ENCODE data around the gene ELFN1. TPM values are rescaled to one million over a fixed set of nuclear protein-coding genes. Genes with fewer than 3 reads are reported as not detected.

The ELFN1 gene
- polyA plus RNA-seq, 4 donors: 0.80 to 2.0 TPM; not detected in 2

GRCh38 chr7:1747004-1747801 is 77.1 kb downstream of the ELFN1 start:
- FAIRE-seq: no peak
- Histone ChIP-seq H3K36me3 (ENCODE audit: control insufficient read depth in 3 of 3, insufficient read depth in 2 of 3, low read depth in 1 of 3, low read length in 3 of 3) (peaks cover 0 to 4% (median 0%) of the 10 kb centered on the region in 3 donors), H3K27me3 (ENCODE audit: control insufficient read depth in 3 of 3, insufficient read depth in 3 of 3, low read length in 3 of 3) (no peaks in the 10 kb centered on the region), H3K4me1 (ENCODE audit: control insufficient read depth in 3 of 3, insufficient read depth in 2 of 3, low read depth in 1 of 3, low read length in 2 of 3) (peaks cover 0 to 4% (median 0%) of the 10 kb centered on the region in 3 donors), H3K4me3 (ENCODE audit: low read depth in 1 of 3, low read length in 3 of 3) (no peak overlapping the region), H3K27ac (ENCODE audit: low read depth in 1 of 3, low read length in 2 of 3) (no peak overlapping the region), H3K9me3 (ENCODE audit: control insufficient read depth in 2 of 2, insufficient read depth in 1 of 2, low read depth in 1 of 2, low read length in 1 of 2) (no peaks in the 10 kb centered on the region)
- WGBS, 3 donors: 82 to 90% (median 85%) methylated on average over 37 to 38 of the region's 38 CpGs
- no peak for DNase-seq

DNA sequence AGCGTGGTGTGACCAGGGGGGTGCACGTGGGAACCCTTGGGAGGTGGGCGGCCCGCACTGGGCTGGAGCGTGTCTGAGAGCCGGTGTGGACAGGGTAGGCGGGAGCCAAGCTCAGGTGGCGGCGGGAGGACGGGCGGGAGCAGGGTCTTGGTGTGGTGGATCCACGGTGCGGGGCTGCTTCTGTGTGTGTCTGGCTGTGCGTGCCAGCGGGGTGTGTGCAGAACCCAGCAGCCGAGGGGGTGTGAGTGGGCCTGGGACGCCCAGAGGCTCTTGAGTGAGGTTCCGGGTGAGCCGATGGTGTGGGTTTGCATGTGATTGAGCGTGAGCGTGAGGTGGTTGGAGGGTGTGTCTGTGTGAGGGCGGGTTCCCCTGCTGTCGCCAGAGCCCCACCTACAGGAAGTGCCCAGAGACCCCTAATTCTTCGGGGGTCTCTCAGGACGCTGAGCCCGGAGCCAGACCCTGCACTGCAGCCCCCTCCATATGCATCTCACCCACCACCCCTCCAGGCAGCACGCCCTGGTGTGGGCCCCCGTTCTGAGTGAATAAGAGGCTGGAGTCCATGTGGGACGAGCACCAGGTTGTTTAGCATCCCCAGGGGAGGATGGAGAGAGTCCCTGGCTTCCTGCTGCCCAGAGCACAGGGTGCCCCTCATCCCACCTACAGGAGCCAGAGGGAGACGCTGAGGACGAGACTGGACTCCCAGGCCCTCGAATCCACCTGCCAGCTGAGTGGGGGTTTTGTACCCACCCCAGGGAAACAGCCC is 78.2 kb downstream of the ELFN1 start:
- WGBS, 3 donors: 45 to 60% (median 45%) methylated on average over 31 to 32 of the region's 32 CpGs

DNA sequence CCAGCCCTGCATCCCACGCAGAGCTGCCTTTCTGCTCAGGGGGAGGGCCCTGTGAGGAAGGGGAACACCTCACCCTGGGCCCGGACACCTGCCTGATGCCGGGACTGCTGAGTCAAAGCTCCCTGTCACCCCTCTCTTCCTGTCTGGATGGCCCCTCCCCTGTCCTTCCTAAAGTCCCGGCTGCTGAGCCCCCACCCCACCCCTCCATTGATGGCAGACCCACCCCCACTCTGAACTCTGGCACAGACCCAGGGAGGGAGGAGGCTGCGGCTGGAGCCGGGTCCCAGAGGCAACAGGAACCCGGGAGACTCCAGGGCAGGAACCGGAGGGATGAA is 78.7 kb downstream of the ELFN1 start:
- no peak overlapping the region for H3K27ac ChIP-seq (ENCODE audit: low read depth in 1 of 3, low read length in 2 of 3)
- peaks cover 0 to 4% (median 0%) of the 10 kb centered on the region in 3 donors for H3K36me3 ChIP-seq (ENCODE audit: control insufficient read depth in 3 of 3, insufficient read depth in 2 of 3, low read depth in 1 of 3, low read length in 3 of 3)
- H3K27me3 ChIP-seq (ENCODE audit: control insufficient read depth in 3 of 3, insufficient read depth in 3 of 3, low read length in 3 of 3): peaks cover 0 to 6% (median 0%) of the 10 kb centered on the region in 3 donors
- H3K9me3 ChIP-seq (ENCODE audit: control insufficient read depth in 2 of 2, insufficient read depth in 1 of 2, low read depth in 1 of 2, low read length in 1 of 2): no peaks in the 10 kb centered on the region
- no peaks in the 10 kb centered on the region for H3K4me1 ChIP-seq (ENCODE audit: control insufficient read depth in 3 of 3, insufficient read depth in 2 of 3, low read depth in 1 of 3, low read length in 2 of 3)
- H3K4me3 ChIP-seq (ENCODE audit: low read depth in 1 of 3, low read length in 3 of 3): no peak overlapping the region
- FAIRE-seq (no peak), DNase-seq (no peak)
- 7 to 25% (median 18%) methylated on average over 7 to 8 of the region's 8 CpGs for WGBS, 3 donors

More for the DNA sequence above, 78.2 kb downstream of the ELFN1 start:
- no peak overlapping the region for H3K4me3 ChIP-seq (ENCODE audit: low read depth in 1 of 3, low read length in 3 of 3)
- FAIRE-seq: no peak
- H3K9me3 ChIP-seq (ENCODE audit: control insufficient read depth in 2 of 2, insufficient read depth in 1 of 2, low read depth in 1 of 2, low read length in 1 of 2): no peaks in the 10 kb centered on the region
- H3K36me3 ChIP-seq (ENCODE audit: control insufficient read depth in 3 of 3, insufficient read depth in 2 of 3, low read depth in 1 of 3, low read length in 3 of 3): peaks cover 0 to 4% (median 0%) of the 10 kb centered on the region in 3 donors
- peaks cover 0 to 6% (median 0%) of the 10 kb centered on the region in 3 donors for H3K27me3 ChIP-seq (ENCODE audit: control insufficient read depth in 3 of 3, insufficient read depth in 3 of 3, low read length in 3 of 3)
- no peak for DNase-seq
- no peak overlapping the region for H3K27ac ChIP-seq (ENCODE audit: low read depth in 1 of 3, low read length in 2 of 3)
- no peaks in the 10 kb centered on the region for H3K4me1 ChIP-seq (ENCODE audit: control insufficient read depth in 3 of 3, insufficient read depth in 2 of 3, low read depth in 1 of 3, low read length in 2 of 3)

DNA sequence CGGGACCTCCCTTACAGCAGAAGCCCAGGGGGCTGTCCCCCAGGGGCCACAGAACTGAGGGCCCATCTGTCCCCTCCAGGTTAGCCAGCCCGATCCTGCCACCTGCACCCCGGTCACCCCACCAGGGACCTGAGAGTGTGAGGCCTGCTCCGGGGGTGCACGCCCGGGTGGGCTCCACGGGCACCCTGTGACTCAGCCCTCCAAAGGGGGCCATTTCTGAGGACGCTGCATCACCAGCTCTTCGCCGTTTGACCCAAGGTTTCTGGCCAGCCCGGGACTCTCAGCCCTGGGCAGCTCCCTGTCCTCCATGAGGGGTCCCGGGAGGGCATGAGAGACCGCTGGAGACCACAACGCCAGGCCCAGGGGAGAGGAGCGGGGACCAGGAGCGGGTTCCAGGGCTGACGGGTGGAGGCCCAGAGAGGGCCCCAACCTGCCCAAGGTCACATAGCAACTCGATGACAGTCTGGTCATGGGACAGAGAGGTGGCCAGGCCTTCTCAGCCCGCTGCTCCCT is 79.3 kb downstream of the ELFN1 start:
- FAIRE-seq: no peak
- WGBS, 3 donors: 73 to 82% (median 78%) methylated on average over 17 to 19 of the region's 19 CpGs
- Histone ChIP-seq H3K27ac (ENCODE audit: low read depth in 1 of 3, low read length in 2 of 3) (no peak overlapping the region), H3K4me3 (ENCODE audit: low read depth in 1 of 3, low read length in 3 of 3) (no peak overlapping the region), H3K9me3 (ENCODE audit: control insufficient read depth in 2 of 2, insufficient read depth in 1 of 2, low read depth in 1 of 2, low read length in 1 of 2) (no peaks in the 10 kb centered on the region), H3K27me3 (ENCODE audit: control insufficient read depth in 3 of 3, insufficient read depth in 3 of 3, low read length in 3 of 3) (peaks cover 0 to 9% (median 0%) of the 10 kb centered on the region in 3 donors), H3K4me1 (ENCODE audit: control insufficient read depth in 3 of 3, insufficient read depth in 2 of 3, low read depth in 1 of 3, low read length in 2 of 3) (no peaks in the 10 kb centered on the region), H3K36me3 (ENCODE audit: control insufficient read depth in 3 of 3, insufficient read depth in 2 of 3, low read depth in 1 of 3, low read length in 3 of 3) (peaks cover 0 to 4% (median 0%) of the 10 kb centered on the region in 3 donors)
- no peak for DNase-seq

DNA sequence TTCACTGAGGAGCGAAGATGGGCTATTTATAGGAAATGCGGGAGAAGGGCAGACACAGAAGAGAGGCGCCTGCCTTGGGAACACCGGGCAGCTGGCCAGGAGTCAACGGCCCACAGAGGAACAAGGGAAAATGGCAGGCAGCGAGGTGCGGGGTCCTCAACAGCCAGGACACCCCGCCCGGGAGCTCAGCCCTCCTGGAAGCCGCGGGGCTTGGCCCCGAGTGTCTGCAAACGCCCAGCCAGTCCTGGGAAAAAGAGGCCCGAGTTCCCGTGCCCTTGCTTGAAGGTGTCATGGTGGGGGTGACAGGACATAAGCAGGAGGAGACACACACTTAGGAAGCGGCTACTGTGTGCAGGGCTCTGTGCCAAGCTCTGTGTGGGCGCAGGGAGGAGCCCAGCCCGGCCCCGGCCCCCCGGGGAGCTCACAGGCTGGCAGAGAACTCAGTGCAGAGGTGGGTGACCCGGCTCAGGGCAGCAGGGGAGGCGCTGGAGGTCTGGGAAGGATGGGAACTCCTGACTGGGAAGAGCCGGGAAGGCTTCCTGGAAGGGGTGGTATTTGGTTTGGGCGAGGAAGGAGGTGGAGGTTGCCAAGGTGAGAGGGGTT is 79.9 kb downstream of the ELFN1 start:
- DNase-seq (no peak), FAIRE-seq (no peak)
- no peaks in the 10 kb centered on the region for H3K9me3 ChIP-seq (ENCODE audit: control insufficient read depth in 2 of 2, insufficient read depth in 1 of 2, low read depth in 1 of 2, low read length in 1 of 2)
- no peak overlapping the region for H3K4me3 ChIP-seq (ENCODE audit: low read depth in 1 of 3, low read length in 3 of 3)
- no peak overlapping the region for H3K27ac ChIP-seq (ENCODE audit: low read depth in 1 of 3, low read length in 2 of 3)
- WGBS, 3 donors: 57 to 66% (median 59%) methylated on average over 24 of the region's 24 CpGs
- H3K36me3 ChIP-seq (ENCODE audit: control insufficient read depth in 3 of 3, insufficient read depth in 2 of 3, low read depth in 1 of 3, low read length in 3 of 3): no peaks in the 10 kb centered on the region
- H3K4me1 ChIP-seq (ENCODE audit: control insufficient read depth in 3 of 3, insufficient read depth in 2 of 3, low read depth in 1 of 3, low read length in 2 of 3): no peaks in the 10 kb centered on the region
- H3K27me3 ChIP-seq (ENCODE audit: control insufficient read depth in 3 of 3, insufficient read depth in 3 of 3, low read length in 3 of 3): peaks cover 0 to 11% (median 0%) of the 10 kb centered on the region in 3 donors

GRCh38 chr7:1750541-1751021 is 80.5 kb downstream of the ELFN1 start:
- Histone ChIP-seq H3K4me3 (ENCODE audit: low read depth in 1 of 3, low read length in 3 of 3) (no peak overlapping the region), H3K9me3 (ENCODE audit: control insufficient read depth in 2 of 2, insufficient read depth in 1 of 2, low read depth in 1 of 2, low read length in 1 of 2) (no peaks in the 10 kb centered on the region), H3K27me3 (ENCODE audit: control insufficient read depth in 3 of 3, insufficient read depth in 3 of 3, low read length in 3 of 3) (peaks cover 0 to 11% (median 0%) of the 10 kb centered on the region in 3 donors), H3K27ac (ENCODE audit: low read depth in 1 of 3, low read length in 2 of 3) (no peak overlapping the region), H3K4me1 (ENCODE audit: control insufficient read depth in 3 of 3, insufficient read depth in 2 of 3, low read depth in 1 of 3, low read length in 2 of 3) (no peaks in the 10 kb centered on the region), H3K36me3 (ENCODE audit: control insufficient read depth in 3 of 3, insufficient read depth in 2 of 3, low read depth in 1 of 3, low read length in 3 of 3) (no peaks in the 10 kb centered on the region)
- 73 to 88% (median 80%) methylated on average over 20 to 23 of the region's 23 CpGs for WGBS, 3 donors
- FAIRE-seq: no peak
- DNase-seq: no peak

DNA sequence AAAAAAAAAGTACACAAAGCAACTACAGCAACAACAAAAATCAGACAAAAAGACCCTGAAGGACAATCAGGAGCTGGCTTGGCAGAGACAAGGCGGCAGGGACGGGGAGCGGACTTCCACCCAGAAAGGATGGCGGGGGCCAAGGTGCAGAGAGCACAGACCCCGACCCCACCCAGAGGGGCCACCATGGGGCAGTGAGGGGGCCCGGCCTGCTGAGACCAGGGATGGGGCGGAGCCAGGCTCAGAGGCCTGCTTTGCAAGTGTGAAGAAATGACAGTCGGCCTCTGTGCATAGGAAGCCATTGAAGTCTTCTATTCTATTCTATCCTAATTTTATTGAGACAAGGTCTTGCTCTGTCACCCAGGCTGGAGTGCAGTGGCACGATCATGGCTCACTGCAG is 82.0 kb downstream of the ELFN1 start:
- no peak overlapping the region for H3K4me3 ChIP-seq (ENCODE audit: low read depth in 1 of 3, low read length in 3 of 3)
- H3K27ac ChIP-seq (ENCODE audit: low read depth in 1 of 3, low read length in 2 of 3): no peak overlapping the region
- FAIRE-seq: no peak
- 75 to 88% (median 79%) methylated on average over 9 of the region's 9 CpGs for WGBS, 3 donors
- no peaks in the 10 kb centered on the region for H3K36me3 ChIP-seq (ENCODE audit: control insufficient read depth in 3 of 3, insufficient read depth in 2 of 3, low read depth in 1 of 3, low read length in 3 of 3)
- no peaks in the 10 kb centered on the region for H3K9me3 ChIP-seq (ENCODE audit: control insufficient read depth in 2 of 2, insufficient read depth in 1 of 2, low read depth in 1 of 2, low read length in 1 of 2)
- peaks cover 0 to 19% (median 0%) of the 10 kb centered on the region in 3 donors for H3K27me3 ChIP-seq (ENCODE audit: control insufficient read depth in 3 of 3, insufficient read depth in 3 of 3, low read length in 3 of 3)
- no peak for DNase-seq
- no peaks in the 10 kb centered on the region for H3K4me1 ChIP-seq (ENCODE audit: control insufficient read depth in 3 of 3, insufficient read depth in 2 of 3, low read depth in 1 of 3, low read length in 2 of 3)
